Hepatocyte (in vitro differentiated cells): ENCODE data around the gene ITGA11. TPM values are rescaled to one million over a fixed set of nuclear protein-coding genes. Genes with fewer than 3 reads are reported as not detected.

ENCODE experiments used
- DNase-seq: peaks from one replicate; pipeline ENCODE4 v3.0.0-alpha.2; 2016; ENCODE audit warnings: low spot score
- H2AFZ ChIP-seq: fragments of 200-600 bp; sonication (generic); 2 replicates; pipeline ENCODE4 v1.6.0; 2016; ENCODE audit warnings: antibody characterized with exemption, mild to moderate bottlenecking
- H3K27ac ChIP-seq: fragments of 200-600 bp; sonication (generic); 2 replicates; pipeline ENCODE4 v1.5.1; 2016; ENCODE audit warnings: mild to moderate bottlenecking
- H3K27me3 ChIP-seq: fragments of 200-600 bp; sonication (generic); 2 replicates; pipeline ENCODE4 v1.6.1; 2016
- H3K36me3 ChIP-seq: fragments of 200-600 bp; sonication (generic); replicated peaks from 2 replicates; pipeline ENCODE4 v1.5.1; 2016; ENCODE audit warnings: low read depth; ENCODE audit not compliant: insufficient read depth
- H3K4me1 ChIP-seq: fragments of 200-600 bp; sonication (generic); 2 replicates; pipeline ENCODE4 v1.5.1; 2016; ENCODE audit warnings: mild to moderate bottlenecking, moderate library complexity; ENCODE audit not compliant: insufficient read depth
- H3K4me2 ChIP-seq: fragments of 200-600 bp; sonication (generic); 2 replicates; pipeline ENCODE4 v1.6.0; 2016
- H3K4me3 ChIP-seq: fragments of 200-600 bp; sonication (generic); 2 replicates; pipeline ENCODE4 v1.5.1; 2016; ENCODE audit warnings: mild to moderate bottlenecking
- H3K79me2 ChIP-seq: fragments of 200-600 bp; sonication (generic); 2 replicates; pipeline ENCODE4 v1.6.0; 2017; ENCODE audit warnings: mild to moderate bottlenecking
- H3K9me2 ChIP-seq: fragments of 200-600 bp; sonication (generic); replicated peaks from 2 replicates; pipeline ENCODE4 v1.6.0; 2017; ENCODE audit warnings: mild to moderate bottlenecking; ENCODE audit not compliant: insufficient read depth
- H3K9me3 ChIP-seq: fragments of 200-600 bp; sonication (generic); 2 replicates; pipeline ENCODE4 v1.5.1; 2016; ENCODE audit warnings: low read depth, mild to moderate bottlenecking
- H4K20me1 ChIP-seq: fragments of 200-600 bp; sonication (generic); 2 replicates; pipeline ENCODE4 v1.6.0; 2016; ENCODE audit warnings: mild to moderate bottlenecking; ENCODE audit not compliant: insufficient read depth, poor library complexity, severe bottlenecking
- EZH2 ChIP-seq: fragments of 200-600 bp; sonication (generic); IDR thresholded peaks from 2 replicates; pipeline ENCODE4 v1.6.1; 2016; ENCODE audit warnings: antibody characterized with exemption, mild to moderate bottlenecking, borderline replicate concordance
- EZH2phosphoT487 ChIP-seq: fragments of 200-600 bp; sonication (generic); IDR thresholded peaks from one replicate; pipeline ENCODE4 v1.6.1; 2018; ENCODE audit warnings: antibody characterized with exemption, mild to moderate bottlenecking, low read depth, moderate library complexity; ENCODE audit not compliant: unreplicated experiment, severe bottlenecking
- WGBS: methylation state at CpG from one replicate; pipeline ENCODE4 v1.1.6; 2016; ENCODE audit warnings: low lambda C conversion rate; ENCODE audit errors: missing lambda C conversion rate; 5-methylcytosine and 5-hydroxymethylcytosine counted together
- polyA plus RNA-seq: library from polyadenylated mRNA; unstranded; fragments of >200 nt; fragmentation: Nextera tagmentation; extraction: Ambion mirVana; gene quantifications from 2 replicates; pipeline ENCODE4 v1.2.1, GENCODE V29; 2016
- total RNA-seq: library from RNA; depleted of rRNA; stranded (reverse); fragments of >200 nt; gene quantifications from 2 replicates; pipeline ENCODE4 v1.2.3, GENCODE V29; 2014
- TF ChIP-seq, protein P1 (sequence below): fragments of 200-600 bp; sonication (generic); IDR thresholded peaks from 2 replicates; pipeline ENCODE4 v1.5.1; 2016; ENCODE audit warnings: antibody characterized with exemption, mild to moderate bottlenecking; ENCODE audit not compliant: poor library complexity

ITGA11 gene
- total and polyA plus RNA-seq, 2 experiments from 2014 or later = 9.7 to 19.6 TPM

DNA sequence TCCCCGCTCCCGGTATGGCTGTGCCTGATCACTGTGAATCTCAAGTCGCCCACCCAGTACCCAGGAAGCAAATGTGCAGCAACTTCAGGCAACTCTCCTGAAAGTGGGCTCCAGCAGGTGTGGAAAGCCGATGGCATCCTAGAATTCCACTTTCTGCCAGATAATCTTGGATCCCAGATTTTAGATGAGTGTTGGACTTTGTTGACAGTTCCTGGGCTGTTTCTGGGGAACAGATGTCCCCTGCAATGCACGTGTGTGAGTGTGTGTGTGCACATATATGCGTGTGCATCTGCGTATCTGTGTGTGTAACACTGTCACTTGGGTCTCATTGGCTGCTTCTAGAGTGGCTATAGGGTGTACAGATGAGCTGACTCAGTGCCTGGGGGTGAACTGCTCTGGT is 95.4 kb downstream of the ITGA11 start:
- no peak for TF ChIP-seq EZH2
- DNase-seq = no peak
- no peaks in the 10 kb centered on the region for H3K79me2 ChIP-seq
- H3K4me1 ChIP-seq = peaks cover 7% of the 10 kb centered on the region
- no peaks in the 10 kb centered on the region for H3K9me2 ChIP-seq
- WGBS = 84% methylated on average over 7 of the region's 7 CpGs
- no peak overlapping the region for H3K4me3 ChIP-seq
- H3K27ac ChIP-seq = no peak overlapping the region
- no peaks in the 10 kb centered on the region for H3K36me3 ChIP-seq
- H3K4me2 ChIP-seq = no peak overlapping the region
- H2AFZ ChIP-seq = no peak overlapping the region
- no peaks in the 10 kb centered on the region for H3K9me3 ChIP-seq
- H4K20me1 ChIP-seq = no peaks in the 10 kb centered on the region
- no peaks in the 10 kb centered on the region for H3K27me3 ChIP-seq

DNA sequence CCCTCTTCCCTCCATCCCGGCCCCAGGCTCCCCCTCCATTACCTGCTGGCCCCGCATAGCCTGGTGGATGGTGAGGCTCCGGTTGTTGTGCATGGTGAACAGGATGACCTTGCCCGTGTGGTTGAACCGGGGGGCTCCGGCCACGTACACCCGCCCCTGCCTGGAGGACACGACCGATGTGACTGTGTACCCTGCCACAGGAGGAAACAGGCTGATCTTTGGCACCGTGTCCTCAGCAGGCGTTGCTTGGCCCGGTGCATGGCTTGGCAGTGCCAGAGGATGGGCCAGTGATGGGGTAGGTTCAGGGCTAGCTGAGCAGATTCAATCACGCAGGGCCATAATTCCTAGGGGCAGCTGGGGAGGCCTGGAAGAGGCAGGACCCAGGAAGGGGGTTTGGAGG is 96.3 kb downstream of the ITGA11 start:
- DNase-seq = no peak
- H3K4me1 ChIP-seq = no peaks in the 10 kb centered on the region
- H3K27ac ChIP-seq = no peak overlapping the region
- H4K20me1 ChIP-seq = no peaks in the 10 kb centered on the region
- 95% methylated on average over 13 of the region's 14 CpGs for WGBS
- no peaks in the 10 kb centered on the region for H3K27me3 ChIP-seq
- no peaks in the 10 kb centered on the region for H3K9me3 ChIP-seq
- no peak overlapping the region for H2AFZ ChIP-seq
- TF ChIP-seq EZH2phosphoT487 = no peak
- no peak for TF ChIP-seq EZH2
- TF ChIP-seq, protein P1, sequence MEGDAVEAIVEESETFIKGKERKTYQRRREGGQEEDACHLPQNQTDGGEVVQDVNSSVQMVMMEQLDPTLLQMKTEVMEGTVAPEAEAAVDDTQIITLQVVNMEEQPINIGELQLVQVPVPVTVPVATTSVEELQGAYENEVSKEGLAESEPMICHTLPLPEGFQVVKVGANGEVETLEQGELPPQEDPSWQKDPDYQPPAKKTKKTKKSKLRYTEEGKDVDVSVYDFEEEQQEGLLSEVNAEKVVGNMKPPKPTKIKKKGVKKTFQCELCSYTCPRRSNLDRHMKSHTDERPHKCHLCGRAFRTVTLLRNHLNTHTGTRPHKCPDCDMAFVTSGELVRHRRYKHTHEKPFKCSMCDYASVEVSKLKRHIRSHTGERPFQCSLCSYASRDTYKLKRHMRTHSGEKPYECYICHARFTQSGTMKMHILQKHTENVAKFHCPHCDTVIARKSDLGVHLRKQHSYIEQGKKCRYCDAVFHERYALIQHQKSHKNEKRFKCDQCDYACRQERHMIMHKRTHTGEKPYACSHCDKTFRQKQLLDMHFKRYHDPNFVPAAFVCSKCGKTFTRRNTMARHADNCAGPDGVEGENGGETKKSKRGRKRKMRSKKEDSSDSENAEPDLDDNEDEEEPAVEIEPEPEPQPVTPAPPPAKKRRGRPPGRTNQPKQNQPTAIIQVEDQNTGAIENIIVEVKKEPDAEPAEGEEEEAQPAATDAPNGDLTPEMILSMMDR = no peak
- H3K79me2 ChIP-seq = no peaks in the 10 kb centered on the region
- H3K36me3 ChIP-seq = no peaks in the 10 kb centered on the region
- no peaks in the 10 kb centered on the region for H3K9me2 ChIP-seq
- no peak overlapping the region for H3K4me3 ChIP-seq
- no peak overlapping the region for H3K4me2 ChIP-seq

DNA sequence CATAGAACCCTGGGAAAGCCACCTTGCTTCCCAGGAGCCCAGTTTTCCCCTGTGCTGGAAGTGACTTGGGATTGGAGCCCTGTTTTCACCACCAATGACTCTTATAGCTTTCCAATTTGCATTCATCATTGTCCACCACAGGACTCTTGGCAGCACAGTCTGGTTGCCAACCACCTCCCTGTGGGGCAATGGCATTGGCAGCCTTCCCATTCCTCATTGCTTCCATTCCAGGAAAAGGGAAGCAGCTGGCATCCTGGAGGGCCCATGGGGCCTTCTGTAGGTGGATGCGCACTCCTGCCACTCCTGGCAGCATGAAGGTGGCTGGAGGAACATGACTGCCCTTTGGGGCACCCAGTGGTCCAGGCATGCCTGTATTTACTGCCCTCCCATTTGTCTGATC is 96.7 kb downstream of the ITGA11 start:
- TF ChIP-seq EZH2phosphoT487 = no peak
- no peak for TF ChIP-seq EZH2
- TF ChIP-seq, protein P1 = no peak
- Histone ChIP-seq H3K36me3 (no peaks in the 10 kb centered on the region), H3K79me2 (no peaks in the 10 kb centered on the region), H3K4me3 (no peak overlapping the region), H3K27ac (no peak overlapping the region), H3K27me3 (no peaks in the 10 kb centered on the region), H3K9me2 (no peaks in the 10 kb centered on the region), H3K4me1 (no peaks in the 10 kb centered on the region), H3K4me2 (no peak overlapping the region), H3K9me3 (no peaks in the 10 kb centered on the region), H4K20me1 (no peaks in the 10 kb centered on the region), H2AFZ (no peak overlapping the region)
- 100% methylated on average over 1 of the region's 1 CpG for WGBS
- DNase-seq = no peak

DNA sequence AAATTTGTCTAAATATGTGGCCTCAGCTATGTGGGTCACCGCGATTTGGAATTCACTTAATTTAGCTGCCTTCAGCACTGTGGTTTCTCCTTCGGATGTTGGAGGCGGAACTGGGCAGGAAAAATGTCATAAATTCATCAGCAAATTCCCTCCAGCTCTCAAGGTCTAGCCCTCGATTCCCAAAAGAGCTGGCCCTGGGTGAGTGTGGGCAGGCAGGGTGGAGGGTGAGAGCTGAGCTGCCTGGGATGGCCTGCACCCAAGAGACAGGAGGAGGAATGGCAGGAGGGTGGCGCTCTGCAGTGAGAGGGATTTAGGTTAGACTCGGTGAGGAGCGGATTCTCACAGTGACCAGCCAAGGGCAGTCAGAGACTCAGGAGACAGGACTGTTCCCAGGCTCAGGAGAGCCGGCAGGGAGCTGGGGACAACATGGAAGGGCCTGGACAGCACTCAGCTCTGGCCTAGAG is 97.3 kb downstream of the ITGA11 start:
- no peaks in the 10 kb centered on the region for H3K79me2 ChIP-seq
- H3K27ac ChIP-seq = no peak overlapping the region
- no peaks in the 10 kb centered on the region for H3K36me3 ChIP-seq
- no peak overlapping the region for H3K4me2 ChIP-seq
- H3K9me3 ChIP-seq = no peaks in the 10 kb centered on the region
- H3K9me2 ChIP-seq = no peaks in the 10 kb centered on the region
- no peak overlapping the region for H3K4me3 ChIP-seq
- H3K27me3 ChIP-seq = no peaks in the 10 kb centered on the region
- no peaks in the 10 kb centered on the region for H4K20me1 ChIP-seq
- DNase-seq = no peak
- WGBS = 79% methylated on average over 9 of the region's 9 CpGs
- TF ChIP-seq, protein P1 = no peak
- no peak for TF ChIP-seq EZH2
- TF ChIP-seq EZH2phosphoT487 = no peak
- H2AFZ ChIP-seq = no peak overlapping the region
- no peaks in the 10 kb centered on the region for H3K4me1 ChIP-seq
